CMK (cell line): Measurements from ENCODE around the gene MAGI2.

Experiments
- DNase-seq: peaks from one replicate; pipeline ENCODE4 v3.0.0-alpha.2; 2010; ENCODE audit warnings: low read depth

Gene MAGI2

DNA sequence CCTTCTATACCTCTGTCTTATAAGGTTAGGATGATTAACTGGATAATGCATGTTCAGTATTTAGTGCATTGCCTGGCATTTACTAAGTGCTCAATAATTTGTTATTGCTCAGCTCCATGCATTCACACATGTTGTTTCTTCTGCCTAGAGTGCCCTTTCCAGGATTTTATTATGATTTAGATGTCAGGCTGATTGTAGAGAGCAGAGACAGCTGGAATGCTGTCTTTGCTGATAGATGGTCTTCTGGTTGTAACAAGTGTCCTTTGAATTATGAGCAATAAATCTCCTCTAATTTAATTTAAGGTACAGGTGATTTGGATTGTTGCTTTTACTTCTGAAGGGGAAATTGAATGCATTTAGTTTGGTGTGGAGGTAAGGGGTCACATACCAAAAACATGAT is 548.0 kb downstream of the MAGI2 start:
- DNase-seq, result no peak

DNA sequence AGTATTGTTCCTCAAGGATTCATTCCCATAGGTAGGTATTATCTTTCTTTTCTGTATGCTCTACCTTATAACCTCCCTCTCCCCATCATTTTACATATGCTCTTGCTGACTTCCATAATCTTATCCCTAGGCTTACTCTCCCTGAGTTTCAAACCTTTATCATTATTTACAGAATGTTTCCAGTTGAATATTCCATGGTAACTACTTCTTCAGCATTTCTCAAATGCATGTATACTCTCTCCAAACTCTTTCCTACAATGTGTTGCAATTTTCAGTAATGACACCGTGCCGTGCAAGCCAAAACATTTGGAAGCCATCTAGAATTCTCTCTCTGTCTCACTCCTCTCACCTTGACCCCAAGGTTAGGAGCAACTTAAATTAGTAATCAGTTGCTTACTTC is 548.5 kb downstream of the MAGI2 start:
- no peak for DNase-seq

DNA sequence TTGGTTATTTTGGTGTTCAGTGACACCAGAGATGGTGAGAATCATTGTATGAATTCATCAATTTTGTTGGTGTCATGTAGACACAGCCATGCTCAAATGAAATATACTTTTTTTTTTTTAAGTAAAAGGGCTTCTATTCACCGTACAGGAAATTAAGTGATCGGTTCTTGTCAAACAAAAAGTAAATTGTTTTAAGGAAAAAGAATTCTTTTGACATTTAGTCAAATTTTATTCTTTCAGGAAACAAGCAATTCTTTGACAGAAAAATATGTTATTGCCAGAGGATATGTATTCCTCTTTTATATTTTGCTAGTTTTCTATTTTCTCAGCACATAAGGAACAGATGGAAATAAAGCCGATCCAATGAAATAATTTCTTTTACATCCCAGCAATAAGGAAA is 551.9 kb downstream of the MAGI2 start:
- no peak for DNase-seq

DNA sequence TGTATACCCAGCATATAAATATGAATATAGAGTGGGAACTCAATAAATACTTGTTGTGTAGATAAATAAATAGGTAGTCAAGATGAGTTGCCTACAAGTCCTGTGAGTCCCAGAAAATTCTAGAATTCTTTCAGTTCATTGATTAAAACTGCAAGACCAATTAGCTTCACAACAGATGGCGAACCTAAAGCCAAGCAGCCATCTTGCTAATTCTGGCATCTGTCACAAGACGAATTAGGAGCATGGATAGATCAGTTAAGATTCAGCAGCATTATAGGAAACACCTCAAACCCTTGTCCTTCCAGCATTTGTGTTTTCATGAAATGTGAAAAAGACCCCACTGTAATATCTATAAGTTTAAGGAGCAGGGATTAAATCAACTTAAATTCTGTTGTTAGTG is 552.7 kb downstream of the MAGI2 start:
- no peak for DNase-seq

DNA sequence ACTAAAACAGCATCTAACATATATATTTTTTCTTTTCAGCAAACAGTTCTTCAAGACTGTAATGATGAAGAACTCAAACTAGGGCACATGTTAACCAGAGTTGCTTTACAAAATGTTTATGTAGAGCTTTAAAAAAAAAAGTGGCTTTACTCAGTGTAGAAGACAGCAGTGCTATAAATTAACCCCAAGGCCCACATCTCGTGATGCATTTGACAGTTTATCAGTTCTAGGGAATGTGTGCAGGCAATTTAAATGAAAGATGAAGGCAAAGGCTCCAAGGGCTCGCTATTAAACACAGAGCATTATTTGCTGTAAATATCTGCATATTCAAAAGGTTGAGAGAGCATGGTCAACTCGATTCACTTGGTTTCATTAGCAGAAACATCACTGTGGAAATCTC is 558.1 kb downstream of the MAGI2 start:
- DNase-seq, result no peak

DNA sequence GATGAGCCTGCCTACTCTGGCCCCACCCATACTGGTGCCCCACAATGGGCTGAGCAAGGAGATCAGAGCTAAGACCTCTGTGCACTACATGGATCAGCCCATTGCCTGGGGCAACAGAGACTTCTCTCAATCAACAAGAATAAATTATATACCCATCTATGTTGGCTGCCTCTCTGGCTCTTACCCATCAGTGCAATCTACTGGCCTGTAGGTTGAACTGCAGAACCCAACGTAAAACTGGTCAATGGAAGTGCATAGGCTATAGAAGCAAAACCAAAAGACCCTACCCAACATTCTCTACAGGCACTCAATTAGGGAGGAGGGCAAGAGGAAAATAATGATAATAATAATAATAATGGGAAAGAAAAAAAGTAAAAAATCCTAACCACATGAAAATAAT is 574.3 kb downstream of the MAGI2 start:
- DNase-seq, result no peak

DNA sequence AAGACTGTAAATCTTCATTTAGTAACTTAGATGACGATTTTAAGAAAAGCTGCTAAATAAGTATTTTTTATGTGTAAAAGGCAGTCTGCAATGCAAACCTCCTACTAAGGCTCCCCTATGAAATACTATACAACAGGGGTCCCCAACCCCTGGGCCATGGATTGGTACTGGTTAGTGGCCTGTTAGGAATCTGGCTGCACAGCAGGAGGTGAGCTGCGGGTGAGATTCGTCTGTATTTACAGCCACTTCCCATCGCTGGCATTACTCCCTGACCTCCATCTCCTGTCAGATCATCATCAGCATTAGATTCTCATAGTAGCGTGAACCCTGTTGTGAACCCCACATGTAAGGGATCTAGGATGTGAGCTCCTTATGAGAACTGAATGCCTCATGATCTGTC is 580.4 kb downstream of the MAGI2 start:
- DNase-seq, result no peak

DNA sequence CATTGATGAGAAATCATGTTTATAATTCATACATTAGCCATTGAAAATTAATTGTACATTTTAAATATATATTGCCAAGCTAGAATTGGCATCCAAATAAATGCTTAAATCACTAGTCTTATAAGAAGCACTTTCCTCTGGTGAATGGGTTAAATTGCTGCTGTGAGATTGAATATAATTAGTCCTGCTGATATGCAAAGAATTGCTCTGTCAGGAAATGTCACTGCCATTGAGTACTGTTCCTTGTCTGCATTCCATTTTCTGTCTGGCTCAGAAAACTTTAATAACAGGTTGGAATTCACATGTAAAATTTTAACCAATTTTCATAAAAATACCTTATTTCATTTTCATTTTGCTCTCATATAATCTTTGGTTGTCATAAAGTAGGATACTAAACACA is 589.1 kb downstream of the MAGI2 start:
- DNase-seq, result no peak

DNA sequence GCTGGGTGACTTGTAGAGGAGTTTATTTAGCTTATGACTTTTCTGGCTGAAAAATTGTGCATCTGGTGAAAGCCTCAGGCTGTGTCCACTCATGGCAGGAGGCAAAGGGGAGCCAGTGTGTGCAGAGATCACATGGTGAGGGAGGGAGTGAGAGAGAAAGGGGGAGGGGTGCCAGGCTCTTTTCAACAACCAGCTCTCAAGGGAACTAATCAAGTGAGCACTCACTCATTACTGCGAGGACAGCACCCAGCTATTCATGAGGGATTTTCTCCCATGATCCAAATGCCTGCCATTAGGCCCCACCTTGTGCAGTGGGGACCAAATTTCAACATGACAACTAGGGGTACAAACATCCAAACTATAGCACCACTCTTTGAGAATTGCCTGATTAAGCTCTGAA is 590.2 kb downstream of the MAGI2 start:
- no peak for DNase-seq

DNA sequence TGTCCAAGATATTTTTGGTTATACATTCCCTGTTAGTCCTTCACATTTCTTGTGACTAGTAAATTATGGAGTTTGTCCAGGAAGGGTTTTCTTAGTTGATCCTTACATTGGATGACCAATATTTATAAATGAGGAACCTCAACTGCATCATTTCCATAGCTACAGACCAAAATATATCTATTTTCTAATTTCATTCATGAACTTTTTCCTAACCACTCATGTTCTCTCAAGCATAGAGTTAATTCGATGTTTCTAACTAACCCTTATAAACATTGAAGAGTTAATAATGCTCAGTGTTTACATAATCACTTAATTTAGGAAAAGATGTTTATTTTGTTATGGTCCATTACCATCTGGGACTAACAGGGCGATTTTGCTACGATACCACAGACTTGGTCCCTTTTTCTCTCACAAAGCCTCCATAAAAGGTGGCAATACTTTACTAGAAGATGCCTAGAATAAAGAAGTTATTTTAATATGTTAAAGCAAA is 591.0 kb downstream of the MAGI2 start:
- no peak for DNase-seq

DNA sequence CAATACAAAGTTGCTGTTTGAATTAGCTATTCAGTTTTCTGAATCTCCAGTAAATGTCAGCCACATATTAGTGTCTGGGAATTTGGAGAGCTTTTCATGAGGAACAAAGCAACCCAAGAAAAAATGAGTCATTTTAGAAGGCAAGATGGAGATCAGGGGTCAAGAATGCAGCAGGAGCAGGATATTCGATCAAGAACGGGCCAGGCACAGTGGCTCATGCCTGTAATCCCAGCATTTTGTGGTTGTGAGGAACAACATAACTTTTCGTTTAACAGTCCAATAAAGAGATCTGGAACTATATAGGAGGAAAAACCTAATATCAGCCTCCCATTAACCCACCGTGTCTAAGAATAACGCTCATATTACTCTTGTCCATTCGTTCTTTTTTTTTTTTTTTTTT is 600.5 kb downstream of the MAGI2 start:
- DNase-seq, result no peak

DNA sequence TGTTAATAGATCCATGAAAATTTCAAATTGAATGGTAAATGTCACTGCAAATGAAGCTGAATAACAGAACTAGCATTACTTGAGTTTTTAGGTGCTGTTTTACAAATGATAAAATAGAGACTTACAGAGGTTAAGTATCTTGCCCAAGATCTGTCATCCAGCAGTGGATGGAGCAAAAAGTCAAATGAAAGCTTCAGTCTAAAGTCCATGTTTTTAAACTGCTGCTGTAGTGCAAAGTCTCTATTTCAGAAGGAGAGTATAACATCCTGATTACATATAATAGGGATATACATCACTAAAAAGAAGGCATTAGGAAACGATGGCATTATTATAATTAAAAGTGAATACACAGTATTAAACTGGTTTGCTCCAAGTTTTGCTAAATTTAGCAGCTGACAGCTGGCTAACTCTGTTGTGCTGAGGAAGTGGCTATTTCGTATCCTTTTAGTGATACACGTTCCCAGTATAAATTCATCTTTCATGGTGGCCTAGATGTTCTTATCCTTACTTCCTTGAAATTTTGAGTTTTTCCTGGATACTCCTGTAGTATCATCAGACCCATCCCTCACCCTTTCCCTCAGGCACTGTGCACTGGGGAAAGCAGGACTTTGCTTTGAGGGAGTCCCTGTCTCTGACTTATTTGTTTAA is 603.2 kb downstream of the MAGI2 start:
- DNase-seq, result no peak

DNA sequence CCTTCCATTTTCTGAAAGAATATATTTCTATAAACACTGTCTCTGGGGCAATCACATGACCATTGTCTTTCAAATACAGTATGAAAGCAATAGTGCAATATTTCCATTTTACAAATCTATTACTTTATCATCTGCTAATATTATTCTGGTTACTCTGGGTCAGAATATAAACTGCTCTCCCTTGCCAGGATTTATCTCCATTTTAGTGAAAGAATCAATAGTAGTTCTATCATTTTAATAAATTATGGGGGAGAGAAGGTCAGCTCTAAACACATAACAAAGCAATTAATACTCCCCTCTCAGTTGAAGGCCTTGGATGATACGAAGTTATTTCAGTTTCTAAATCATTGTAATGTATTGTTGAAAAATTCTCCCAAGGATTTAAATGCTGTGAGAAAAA is 608.3 kb downstream of the MAGI2 start:
- no peak for DNase-seq

DNA sequence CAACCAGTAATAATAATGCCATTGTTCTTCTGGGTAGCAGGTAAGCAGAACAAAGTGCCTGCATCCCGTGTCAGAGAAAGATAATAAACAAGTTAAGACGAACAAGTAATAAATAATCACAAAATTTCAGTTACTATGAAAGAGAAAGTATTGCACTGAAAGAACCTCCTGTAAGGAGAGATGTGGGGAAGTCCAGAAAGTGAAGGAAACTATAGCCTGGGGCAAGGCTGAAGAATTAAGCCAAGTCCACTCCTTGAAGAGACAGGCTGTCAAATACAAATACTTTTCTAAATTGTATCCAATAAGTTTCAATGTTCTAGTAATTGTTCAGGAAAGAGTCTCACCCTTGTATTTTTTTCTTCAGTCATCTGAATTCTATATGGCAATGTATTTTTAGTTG is 611.4 kb downstream of the MAGI2 start:
- DNase-seq, result no peak

DNA sequence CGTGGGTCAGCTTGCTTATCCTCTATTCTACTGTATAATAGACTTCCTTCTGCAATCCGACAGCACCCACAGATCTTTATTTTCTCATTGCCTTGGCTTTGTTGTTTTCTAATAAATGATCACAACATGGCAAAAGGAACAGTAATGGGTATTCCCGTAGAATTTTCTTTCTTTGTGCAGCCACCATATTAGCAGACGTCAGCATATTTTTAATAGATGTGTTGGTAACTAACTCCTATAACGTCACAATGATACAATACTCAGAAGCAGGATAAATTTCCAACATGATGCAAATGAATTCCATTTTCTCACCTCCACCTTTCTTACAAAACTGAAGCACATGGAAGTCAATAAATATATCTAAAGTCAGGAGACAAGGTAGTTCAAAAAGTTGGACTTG is 617.6 kb downstream of the MAGI2 start:
- DNase-seq, result no peak

DNA sequence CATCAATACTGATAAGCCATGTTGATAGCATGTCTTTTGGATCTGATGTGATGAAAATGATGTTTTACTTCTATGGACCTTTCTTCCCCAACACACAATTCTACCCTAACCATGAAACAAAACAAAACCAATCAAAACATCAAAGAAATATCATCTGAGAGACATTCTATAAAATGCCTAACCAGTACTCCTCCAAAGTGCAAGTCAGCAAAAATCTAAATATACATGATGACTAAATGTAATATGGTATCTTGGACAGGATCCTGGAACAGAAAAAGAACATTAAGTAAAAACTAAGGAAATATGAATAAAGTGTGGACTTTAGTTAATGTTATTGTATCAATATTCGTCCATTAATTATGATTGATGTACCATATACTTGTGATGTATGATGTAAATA is 625.1 kb downstream of the MAGI2 start:
- no peak for DNase-seq

DNA sequence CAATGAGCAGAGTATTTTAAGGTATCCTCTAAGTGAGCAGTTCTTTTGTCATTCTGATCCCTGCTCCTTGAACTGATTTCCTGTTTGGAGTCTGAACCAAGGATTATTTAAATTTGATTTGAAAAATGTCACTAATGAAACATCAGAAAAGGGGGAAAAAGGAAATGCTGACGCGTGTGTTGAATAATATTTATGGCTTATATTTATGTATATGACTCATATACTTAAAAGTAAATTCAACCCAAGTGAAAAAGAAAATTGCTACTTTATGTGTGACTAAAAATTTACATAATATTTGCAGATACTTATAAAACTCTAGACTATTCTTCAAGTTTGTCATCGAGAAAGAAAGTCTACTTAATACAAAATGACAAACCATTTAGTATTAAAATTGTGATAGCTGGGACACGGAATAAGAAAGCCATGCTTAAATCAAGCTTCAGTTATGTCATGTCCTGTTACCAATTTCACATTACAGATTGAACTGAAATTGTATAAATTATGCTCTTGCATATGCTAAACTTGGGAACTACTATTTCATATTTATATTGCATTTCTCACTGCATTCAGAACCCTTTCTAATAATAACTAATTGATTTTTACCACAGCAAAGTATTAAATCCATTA is 649.9 kb downstream of the MAGI2 start:
- no peak for DNase-seq

DNA sequence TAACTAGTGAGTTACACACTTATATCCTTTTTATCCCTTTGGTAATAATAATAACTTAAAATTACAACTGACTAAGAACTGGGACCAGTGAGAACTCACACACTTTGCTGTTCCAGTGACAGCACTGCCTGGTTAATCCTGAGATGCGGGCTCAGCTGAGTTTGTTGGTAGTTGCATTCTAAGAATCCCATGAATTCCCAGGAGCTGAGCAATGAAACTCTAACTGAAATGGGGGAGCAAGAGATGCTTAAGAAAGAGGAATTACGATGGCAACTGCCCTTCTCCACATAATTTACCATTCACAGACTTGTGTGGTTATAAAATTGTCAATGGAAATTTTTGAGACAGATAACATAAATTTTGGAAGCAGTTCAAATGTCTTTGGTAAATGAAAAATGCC is 659.4 kb downstream of the MAGI2 start:
- DNase-seq, result no peak

DNA sequence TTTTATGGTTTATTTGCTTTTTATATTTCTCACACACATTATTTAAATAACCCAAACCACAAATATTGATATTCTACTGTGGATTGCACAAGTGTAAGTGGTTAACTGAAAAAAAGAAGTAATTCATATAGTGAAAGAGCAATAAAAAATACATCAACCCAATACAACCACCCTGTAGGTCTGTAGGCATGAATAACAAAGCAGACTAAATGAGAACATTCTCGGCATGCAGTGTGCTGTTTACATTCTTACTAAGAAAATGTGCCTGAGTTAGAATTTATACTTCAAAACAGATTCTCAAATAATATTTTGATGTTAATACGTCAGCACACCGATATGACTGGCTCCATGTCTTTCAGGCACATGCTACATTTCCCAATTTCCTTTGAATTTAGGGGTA is 660.8 kb downstream of the MAGI2 start:
- no peak for DNase-seq

DNA sequence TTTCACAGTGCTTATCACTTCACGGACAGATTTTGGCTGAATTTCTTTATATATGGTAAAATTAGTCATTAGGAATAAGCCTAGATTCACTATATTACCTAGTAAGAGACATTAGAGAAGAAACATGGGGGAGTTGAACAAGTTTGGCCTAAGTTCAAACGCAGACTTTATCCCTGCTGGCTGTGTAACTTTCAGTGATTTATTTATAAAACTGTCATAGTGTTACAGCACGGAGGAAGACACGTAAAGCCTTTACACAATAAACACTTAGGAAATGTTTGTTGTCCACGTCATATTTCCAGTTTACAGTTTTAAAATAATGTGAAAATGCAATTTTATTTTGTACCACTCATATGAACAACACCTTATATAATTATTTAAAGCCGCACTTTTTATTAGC is 661.5 kb downstream of the MAGI2 start:
- no peak for DNase-seq

DNA sequence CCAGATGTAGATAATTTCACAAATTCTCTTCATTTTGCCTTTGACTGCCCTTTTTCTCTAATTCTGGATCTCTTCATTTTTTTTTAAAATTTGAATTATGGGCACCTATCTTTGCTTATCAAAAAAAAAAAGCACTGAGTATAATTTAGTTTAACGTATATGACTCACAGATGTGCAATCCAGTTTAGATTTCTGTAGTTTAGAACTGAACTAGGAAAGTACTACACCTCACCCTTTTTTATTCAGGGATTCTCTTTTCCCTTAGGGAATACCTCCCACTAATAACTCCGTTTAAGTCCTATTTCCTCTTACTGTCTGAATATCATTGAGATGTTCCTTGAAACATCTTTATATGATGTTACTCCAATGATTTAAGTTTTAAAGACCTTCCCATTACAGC is 665.0 kb downstream of the MAGI2 start:
- DNase-seq, result no peak

DNA sequence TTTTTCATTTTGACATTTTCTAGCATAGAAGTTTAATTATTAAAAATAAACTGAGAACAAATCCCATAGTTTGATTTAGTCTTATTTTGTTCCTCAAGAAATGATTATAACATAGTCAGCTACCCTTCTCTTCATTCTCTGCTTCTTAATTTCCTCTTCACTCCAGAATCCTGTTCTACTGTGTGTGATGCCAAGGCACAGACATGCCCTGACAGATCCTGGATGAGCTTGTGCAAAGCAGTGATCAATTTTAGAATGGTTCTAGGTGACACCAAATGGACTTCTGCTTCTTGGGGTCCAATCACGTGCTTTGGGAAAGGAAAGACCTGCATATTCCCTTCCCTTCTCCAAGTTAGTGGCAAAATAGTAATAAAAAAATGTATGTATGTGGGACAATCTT is 665.6 kb downstream of the MAGI2 start:
- DNase-seq, result no peak

DNA sequence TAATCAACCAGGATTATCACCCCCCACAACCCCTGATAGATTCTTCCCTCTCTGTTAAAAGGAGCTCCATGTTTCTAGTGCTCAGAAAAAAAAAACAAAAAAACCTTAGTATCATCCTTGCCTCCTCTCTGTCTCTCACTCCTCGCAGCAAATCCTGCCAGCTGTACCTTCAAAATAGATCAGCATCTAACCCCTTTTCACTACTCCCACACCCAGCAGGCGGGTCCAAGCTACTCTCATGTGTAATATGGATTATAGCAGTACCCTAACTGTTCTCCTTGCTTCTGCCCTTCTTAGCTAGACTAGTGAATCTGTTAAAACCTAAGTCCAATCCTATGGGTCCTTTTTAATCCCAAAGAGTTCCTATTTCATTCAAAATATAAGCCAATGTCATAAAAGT is 667.4 kb downstream of the MAGI2 start:
- DNase-seq, result no peak
